Posterior vena cava (tissue), 2 donors: ENCODE results near the gene NFYB. TPM values are rescaled to one million over a fixed set of nuclear protein-coding genes. Genes with fewer than 3 reads are reported as not detected.
"Not testable (repeated sequence)": the region's sequence is repeated elsewhere in the genome, so short reads cannot be mapped to it uniquely, and the experiment has no call there.

Source experiments
- DNase-seq: peaks from one replicate; pipeline ENCODE4 v3.0.0-alpha.2; 2020; ENCODE audit warnings: low spot score
- intact Hi-C, 2 donors: fragments of 100-400 bp; cut with DNase I; formaldehyde crosslinking; loops; one replicate each; pipeline versions ENCODE4 v1.14.1 to v1.14.2; 2022 to 2023
- total RNA-seq, 2 donors: library from RNA; stranded (reverse); fragmentation: NEBNext Ultra II Directional; extraction: Animal tissue kit (Norgen Biotek cat#: 25700); gene quantifications; one replicate each; pipeline ENCODE4 v1.2.1, GENCODE V29; 2021
- donor health status: DM: yes; HTN: yes; CAD: no.
- donor health status: DM: yes; HTN: yes; CAD: no.

NFYB gene
- total RNA-seq, 2 donors from 2014 or later: 52.6 to 60.5 TPM

GRCh38 chr12:104165801-104166200, 27.8 kb upstream of the NFYB start:
- intact Hi-C loops: no loop called here
- DNase-seq: no peak

GRCh38 chr12:104164634-104165033, 26.6 kb upstream of the NFYB start:
- no peak for DNase-seq
- intact Hi-C loops: no loop called here

- DNase-seq: no peak
- intact Hi-C loops: no loop called here
Measured at GRCh38 chr12:104163631-104164030, 25.6 kb upstream of the NFYB start.

- DNase-seq, intact Hi-C loops: not testable (repeated sequence)
Measured at GRCh38 chr12:104163028-104163427, 25.0 kb upstream of the NFYB start.

GRCh38 chr12:104155711-104156555, 17.9 kb upstream of the NFYB start:
- intact Hi-C loops: no loop called here
- no peak for DNase-seq

DNA sequence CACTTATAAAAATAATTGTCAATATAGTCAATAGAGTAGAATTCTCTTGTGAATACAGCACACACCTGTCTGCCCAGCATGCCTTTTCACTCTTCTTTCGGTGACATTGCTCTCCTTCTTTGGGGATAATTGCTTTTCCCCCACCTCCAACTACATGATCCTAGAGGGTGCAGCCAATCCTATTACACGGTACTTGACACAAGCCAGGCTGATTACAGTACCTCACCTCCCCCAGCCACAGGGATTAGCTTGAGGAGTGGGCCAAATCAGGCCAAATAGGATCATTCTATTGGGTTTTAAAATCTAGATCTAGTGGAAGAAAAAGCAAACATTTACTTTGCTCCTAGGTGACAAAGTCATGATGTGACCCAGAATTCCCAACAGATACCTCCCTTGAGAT, 16.8 kb upstream of the NFYB start:
- intact Hi-C loops: no loop called here

DNA sequence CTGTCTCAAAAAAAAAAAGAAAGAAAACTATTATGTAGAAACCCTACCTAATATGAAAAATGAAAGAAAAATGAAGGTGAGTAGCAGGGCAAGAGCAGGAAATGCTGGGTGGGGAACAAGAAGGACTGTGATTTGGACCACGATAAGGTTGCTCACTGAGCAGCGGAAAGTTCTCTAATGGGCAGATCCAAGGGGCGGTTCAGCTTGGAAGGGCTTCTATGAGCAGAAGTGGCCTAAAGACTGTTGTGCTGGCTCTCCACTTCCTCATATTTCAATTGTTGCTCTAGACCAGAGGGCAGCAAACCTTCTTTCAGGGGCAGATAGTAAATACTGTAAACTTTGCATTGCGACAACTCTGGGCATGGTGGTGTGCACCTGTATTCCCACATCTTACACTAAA, 16.3 kb upstream of the NFYB start:
- intact Hi-C loops: no loop called here
- DNase-seq: no peak

More for the DNA sequence above, 16.8 kb upstream of the NFYB start:
- DNase-seq: no peak

DNA sequence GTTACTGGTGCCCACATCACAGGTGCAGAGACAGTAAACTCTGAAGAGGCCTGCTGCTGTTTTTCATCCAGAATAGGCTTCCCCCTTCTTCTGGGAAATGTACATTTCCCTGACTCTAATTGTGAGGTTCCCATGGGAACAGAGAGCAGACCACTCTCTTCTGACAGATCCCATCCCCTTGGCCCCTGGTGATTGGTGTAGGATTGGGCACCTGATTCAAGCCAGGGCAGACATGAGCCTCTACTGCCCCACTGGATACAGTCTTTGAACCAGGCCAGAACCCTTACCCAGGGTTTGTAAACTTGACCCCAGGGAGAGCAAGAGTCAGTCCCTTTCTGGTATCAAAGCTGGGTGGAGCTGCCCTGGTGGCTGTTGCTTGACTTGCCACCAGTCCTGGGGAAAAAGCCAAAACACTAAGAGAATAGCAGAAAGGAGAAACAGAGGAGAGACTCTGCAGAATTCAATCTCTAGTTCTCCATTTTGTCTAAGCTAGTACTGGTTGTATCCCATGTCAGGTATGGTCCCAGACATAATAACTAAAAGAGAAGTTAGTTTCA, 14.8 kb upstream of the NFYB start:
- no peak for DNase-seq
- intact Hi-C loops: no loop called here

- intact Hi-C loops: no loop called here
- no peak for DNase-seq
Measured at GRCh38 chr12:104150416-104150815, 12.4 kb upstream of the NFYB start.

DNA sequence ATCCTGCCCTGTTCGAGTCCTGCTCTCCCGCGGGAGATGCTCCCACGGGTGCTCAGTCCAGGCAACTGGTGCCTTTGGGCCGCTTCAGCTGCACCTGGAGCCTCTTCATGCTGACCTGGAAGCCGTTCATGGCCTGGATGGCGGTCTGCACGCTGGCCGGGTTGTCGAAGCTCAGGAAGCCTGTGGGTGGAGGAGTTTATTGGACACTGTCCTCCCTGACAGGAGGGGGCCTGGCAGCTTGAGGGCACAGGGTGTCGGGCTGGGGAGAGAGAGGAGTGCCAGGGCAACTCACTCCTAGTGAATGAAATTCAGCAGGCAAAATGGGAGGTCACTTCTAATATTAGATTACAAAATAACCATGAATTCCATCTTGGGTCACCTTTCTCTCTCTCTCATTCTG, 9.3 kb upstream of the NFYB start:
- DNase-seq: no peak
- intact Hi-C loops: no loop called here

DNA sequence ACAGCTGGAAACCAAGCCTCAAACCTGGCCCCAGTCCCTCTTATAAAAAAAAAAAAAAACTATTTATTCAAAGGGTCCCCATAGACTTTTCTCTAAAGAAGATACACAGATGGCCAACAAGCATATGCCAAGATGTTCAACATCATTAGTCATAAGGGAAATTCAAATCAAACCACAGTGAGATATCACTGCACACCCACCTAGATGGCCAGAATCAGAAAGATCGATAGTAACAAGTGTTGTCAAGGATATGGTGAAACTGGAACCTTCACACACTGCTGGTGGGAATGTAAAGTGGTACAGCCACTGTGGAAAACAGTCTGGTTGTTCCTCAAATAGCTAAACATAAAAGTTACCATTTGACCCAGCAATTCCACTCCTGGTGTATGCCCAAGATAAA, 5.9 kb upstream of the NFYB start:
- no peak for DNase-seq
- intact Hi-C loops: no loop called here

- intact Hi-C loops: no loop called here
- DNase-seq: no peak
Measured at GRCh38 chr12:104143002-104143401, 5.0 kb upstream of the NFYB start.

- DNase-seq: no peak
- intact Hi-C loops: no loop called here
Measured at GRCh38 chr12:104142543-104142942, 4.5 kb upstream of the NFYB start.

- intact Hi-C loops: no loop called here
- no peak for DNase-seq
Measured at GRCh38 chr12:104138797-104139152, 765 bp upstream of the NFYB start.

DNA sequence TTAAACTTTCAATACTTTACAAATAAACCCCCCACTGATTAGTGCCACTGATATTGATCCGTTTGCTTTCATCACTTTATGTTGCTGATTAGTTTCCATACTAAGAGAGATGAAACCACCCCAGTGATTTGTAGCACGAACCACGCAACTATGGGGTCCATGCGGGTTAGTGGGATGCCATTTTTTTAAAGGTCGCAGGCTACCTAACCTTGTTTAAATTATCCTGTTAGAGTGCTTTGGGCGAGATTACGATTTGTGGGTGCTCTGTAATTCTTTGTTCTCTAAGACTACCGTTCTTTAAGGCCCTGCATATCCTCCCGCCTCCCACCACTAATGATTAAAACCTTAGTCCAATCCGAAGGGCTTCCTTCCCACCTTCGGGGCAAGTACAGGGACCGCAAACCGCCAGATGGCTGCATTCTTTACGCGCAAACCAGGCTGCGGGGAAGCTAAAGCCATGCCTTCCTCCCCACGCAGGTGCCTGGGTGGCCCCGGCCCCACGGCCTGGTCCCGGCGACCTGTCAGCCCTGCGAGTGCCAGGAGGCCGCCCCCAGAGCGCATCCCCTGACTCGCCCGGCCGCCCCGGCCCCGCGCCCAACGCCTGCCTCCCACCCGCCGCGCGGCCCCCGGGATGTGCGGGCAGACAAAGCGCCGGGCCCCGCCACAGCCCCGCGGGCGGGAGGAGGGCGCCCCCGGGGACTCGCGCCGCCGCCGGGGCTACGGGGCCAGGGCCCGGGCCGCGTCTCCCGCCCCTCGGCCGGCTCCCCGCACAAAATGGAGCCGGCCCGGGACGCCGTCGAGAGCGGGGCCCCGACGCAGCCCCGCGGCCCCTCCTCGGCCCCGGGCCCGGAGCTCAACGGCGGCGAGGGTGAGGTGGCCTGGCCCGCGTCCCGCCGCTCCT, 759 bp downstream of the NFYB start:
- intact Hi-C loops: no loop called here

DNA sequence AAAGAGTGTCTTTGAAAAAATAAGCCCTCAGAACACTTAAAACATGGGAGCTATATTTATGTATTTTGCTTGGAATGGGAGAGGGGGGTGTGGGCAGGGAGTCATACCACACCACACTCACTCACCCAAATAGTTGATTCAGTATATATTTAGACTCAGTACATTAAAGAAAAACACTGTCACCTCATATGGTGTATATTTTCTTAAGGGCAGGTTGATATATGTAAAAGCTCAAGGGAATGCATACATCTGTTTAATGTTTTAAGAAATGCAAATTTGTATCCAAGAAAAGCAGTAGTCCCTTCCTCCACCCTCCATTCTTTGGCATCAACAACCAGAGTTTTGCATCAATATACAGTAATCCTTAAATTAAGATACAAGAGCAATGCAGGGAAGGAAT, 1.4 kb downstream of the NFYB start:
- no peak for DNase-seq
- intact Hi-C loops: no loop called here

More for the DNA sequence above, 759 bp downstream of the NFYB start:
- peak; percentile 83 for DNase-seq

GRCh38 chr12:104134882-104135281, 3.1 kb downstream of the NFYB start:
- no peak for DNase-seq
- intact Hi-C loops: no loop called here

DNA sequence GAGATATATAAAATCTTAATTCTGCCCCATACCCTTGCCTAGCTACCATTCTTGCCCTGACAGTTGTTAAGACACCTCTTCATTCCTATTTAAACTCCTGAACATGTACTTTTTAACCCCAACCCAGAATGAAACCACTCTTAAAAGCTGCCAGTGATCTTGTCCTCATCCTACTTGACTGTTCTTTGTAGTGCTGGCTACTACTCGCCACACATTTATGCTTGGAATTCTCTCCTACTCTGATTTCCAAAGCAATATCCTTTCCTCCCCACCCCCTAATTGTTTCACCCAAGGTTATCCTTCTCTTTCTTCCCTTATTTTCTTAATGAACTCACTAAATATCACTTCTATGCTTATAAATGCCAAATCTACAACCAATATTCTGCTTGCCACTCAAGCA, 4.1 kb downstream of the NFYB start:
- intact Hi-C loops: no loop called here
- no peak for DNase-seq

- intact Hi-C loops: no loop called here
Measured at GRCh38 chr12:104133321-104133720, 4.7 kb downstream of the NFYB start.

GRCh38 chr12:104132351-104132956, 5.6 kb downstream of the NFYB start:
- intact Hi-C loops: no loop called here
- no peak for DNase-seq

More at GRCh38 chr12:104133321-104133720, 4.7 kb downstream of the NFYB start:
- no peak for DNase-seq
